Stimulated activated naive CD4-positive, alpha-beta T cell treated with Interleukin-2 at 50 U/mL for 16 hours (primary cell): ENCODE results near the gene FRMD4A.
"Not testable (repeated sequence)": the region's sequence is repeated elsewhere in the genome, so short reads cannot be mapped to it uniquely, and the experiment has no call there.

ENCODE experiments used
- DNase-seq: peaks from one replicate; lab custom pipeline; 2025; lab: John Stamatoyannopoulos, UW

The FRMD4A gene

DNA sequence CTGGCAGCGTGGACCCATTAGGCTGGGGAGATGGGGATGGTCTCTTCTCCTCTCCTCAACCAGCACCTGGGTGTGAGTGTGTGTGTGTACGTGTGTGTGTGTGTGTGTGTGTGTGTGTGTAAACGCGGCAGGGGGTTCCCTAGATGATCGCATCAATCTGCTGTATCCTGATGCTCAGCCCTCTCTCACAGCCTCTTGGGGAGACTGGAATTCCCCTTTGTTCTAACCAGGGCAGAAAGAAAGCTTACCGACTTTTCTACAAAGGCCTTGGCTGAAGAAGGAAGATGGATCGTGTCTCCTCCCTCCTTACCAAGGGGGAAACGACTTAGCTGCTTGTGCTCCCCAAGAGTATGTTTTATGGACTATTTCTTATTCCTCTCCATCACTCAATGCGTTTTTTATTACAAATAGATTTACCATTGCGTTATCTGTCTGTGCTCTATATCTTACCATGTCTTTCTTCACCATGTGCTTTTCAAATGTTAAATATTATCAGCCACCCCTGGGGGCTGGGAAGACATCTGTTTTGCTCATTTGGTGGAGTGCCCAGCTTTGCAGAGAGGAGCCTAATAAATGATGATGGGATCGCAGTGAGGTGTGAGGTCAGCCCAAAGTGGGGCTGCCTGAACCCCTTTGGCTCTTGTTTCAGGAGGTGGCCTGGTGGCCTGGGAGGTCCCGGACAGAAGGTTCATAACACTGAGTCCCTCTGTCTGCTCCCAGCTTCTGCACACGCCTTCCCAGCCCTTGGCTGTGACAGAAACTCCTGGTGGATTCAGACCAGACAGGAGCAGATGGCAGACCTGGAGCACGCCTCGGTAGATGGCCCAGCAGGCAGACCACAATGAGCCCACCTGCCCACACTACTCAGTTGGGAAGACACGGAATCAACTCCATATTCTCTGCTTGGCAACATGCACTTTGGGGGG lies 481.9 kb downstream of the FRMD4A start:
- DNase-seq, result no peak

DNA sequence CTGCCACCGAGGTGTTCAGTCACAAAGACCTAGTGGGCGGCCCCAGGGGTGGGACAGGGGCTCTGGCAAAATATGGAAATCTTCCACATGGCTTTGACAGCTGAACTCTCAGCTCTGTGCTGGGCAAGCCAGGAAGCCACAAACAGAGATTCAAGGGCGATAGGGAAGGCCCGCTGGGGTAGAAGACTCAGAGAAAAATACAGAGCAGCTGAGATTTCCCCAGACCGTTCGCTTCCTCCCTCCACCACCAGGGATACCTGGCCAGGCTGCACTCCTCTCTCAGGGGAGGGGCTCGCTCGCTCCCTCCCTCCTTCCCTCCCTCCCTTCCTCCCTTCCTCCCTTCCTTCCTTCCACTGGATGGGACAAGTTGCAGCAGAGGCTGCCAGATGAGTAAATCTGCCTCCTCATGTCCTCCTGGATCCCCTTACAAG lies 483.5 kb downstream of the FRMD4A start:
- no peak for DNase-seq

DNA sequence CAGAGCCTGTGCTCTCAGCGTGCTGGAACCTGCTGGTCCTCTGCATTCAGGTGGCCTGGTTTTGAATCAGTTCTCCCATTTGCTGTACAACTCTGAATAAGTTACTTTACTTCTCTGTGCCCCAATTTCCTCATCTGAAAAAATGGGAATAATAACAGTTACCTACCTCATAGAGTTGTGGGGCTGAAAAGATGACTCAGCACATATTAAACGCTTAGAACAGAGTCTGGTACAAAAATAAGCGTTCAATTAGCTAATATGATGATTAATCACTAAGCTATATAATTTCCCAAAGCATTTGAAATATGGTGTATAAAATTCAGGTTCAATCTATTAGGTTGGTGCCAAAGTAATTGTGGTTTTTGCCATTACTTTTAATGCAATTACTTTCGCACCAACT lies 484.8 kb downstream of the FRMD4A start:
- DNase-seq, result no peak

DNA sequence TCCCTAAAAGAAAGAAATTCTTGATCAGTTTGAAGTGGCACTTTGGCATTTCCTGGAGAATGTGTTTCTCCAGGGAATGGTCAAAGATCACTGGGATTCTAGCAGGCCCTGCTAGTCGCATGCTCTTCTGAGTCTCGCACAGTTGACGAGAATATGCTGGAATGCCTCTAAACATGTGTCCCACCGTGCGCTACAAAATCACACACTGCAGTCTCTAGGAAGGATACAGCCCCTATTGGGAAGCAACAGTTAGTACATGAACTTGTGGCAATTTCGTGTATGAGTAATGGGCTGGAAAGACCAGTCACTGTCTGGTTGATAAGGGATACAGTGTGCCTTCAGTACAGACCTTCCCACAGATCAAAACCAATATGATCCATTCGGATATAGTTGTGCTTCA lies 486.1 kb downstream of the FRMD4A start:
- no peak for DNase-seq

DNA sequence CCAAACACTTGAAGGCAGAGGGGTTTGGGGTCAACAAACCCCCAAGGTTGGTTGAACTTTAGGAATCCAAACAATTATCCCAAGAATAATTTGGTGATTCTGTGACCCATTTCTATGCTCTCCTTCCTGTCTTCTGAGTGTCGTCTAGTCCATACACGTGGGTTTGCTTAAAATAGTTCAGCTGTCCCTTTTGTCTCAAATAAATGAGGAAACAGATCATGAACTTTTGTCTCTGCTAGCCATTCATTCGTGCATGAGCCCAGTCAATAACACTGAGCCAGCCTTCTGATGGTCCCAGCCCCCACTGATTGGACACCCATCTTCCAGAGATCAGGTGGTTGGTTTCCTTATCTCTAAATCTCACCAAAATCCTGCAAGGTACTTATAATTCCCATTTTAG lies 488.6 kb downstream of the FRMD4A start:
- no peak for DNase-seq

DNA sequence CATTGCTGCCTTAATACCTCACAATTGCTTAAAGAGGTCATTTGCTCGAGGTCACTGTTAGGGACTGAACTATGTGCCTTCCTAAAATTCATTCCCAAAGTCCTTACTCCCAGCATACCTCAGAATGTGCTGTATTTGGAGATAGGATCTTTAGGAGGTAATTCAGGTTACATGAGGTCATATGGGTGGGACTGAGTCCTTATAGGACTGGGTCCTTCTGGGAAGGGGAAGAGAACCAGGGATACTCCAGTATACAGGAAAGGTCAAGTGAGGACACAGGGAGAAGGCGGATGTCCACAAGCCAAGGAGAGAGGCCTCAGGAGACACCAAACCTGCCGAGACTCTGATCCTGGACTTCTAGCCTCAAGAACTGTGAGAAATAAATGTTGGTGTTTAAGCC lies 490.7 kb downstream of the FRMD4A start:
- DNase-seq, result no peak

DNA sequence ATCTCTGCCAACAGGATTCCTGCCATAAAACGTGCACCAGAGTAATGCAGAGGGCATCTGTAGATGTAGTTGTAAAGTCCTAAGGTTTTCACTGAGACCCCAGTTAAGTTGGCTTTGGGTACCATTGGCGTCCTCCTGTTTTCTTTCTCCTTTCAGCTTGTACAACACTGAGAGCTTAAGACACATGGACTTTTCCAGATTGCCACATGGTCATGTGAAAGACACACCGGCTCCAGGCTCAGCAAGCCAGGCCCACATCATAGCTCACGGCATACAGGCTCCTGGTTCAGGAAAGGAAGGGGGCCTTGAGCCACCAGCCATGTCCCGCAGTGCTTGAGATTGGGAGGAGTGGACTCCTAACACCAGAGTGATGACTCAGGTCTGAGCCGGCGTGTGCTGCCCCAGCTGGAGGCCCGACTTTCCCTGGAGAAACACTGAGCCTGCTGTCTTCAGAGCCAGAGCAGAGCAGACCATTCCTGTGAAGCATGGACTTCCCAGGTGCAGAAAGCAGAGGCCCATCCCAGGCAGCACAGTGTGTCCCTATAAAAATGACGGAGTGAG lies 491.2 kb downstream of the FRMD4A start:
- no peak for DNase-seq

DNA sequence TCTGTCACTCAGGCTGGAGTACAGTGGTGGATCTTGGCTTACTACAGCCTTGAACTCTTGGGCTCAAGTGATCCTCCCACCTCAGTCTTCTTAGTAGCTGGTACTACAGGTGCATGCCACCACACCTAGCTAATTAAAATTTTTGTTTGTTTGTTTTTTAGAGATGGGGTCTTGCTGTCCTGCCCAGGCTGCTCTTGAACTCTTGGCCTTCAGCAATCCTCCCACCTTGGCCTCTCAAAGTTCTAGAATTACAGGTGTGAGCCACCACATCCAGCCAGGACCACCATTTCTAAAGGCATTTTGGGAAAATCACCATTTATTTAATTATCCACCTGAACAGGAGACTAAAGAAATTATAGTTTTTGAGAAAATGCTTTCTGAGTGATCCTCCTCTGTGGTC lies 491.7 kb downstream of the FRMD4A start:
- no peak for DNase-seq

DNA sequence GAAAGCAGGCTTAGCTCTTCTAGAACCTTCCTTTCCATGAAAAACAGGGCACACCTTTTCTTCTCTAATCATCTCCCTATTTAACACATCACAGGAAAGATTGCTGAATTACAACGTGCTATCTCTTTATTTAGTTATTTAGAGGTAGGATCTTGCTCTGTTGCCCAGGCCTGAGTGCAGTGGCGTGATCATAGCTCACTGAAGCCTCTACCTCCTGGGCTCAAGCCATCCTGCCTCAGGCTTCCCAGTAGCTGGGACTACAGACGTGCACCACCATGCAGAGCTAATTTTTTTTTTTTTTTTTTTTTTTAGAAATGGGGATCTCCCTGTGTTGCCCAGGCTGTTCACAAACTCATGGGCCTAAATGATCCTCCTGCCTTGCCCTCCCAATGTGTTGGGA lies 492.8 kb downstream of the FRMD4A start:
- no peak for DNase-seq

DNA sequence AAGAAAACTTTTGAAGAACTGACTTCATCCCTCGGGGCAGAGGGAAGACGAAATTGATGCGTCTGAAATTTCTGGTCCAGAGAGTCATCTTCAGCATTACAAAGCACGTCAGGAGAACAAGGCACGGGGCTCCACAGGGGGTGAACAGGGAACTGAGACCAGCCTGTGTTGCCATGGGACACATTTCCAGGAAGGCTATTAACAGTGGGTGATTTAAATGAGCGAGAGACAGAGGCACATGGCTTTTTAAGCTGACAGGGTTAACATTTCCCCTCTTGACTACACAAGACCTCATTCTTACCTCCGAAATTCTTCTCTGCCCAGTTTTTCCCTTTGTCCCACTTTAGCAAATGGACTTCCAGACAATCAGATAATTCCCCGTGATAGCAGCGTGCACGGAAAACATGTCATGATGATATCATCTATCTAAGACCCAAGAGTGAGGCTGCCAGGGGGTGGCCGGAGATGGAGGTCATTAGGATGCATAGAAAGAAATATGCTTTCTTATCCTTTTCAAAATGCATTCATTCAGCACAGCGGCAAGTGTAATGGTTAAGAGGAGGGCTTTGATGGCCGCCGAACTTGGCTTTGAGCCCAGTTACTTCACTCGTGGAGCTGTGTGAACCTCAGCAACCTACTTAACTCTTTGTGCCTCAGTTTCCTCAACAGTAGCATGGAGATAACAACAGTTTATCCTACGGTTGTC lies 496.0 kb downstream of the FRMD4A start:
- no peak for DNase-seq

DNA sequence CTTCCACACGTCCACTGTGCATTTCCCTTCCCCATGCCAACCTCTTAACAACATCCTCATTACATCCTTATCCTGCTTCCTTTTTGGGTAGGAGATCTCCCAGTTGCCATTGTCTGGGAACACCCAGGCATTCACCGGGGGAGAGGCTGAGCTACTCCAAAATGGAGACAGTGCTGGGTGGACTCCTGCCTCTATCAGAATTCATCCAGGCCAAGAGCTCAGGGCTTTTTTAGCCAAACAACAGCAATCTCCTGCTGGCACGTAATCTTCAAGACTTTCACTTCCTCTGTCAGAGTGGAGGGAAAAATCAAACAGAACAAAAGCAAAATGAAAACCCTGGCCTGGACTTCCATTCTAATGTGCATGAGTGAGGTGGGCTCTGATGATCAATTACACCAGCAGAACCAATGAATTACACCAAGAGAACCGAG lies 499.0 kb downstream of the FRMD4A start:
- DNase-seq, result no peak

DNA sequence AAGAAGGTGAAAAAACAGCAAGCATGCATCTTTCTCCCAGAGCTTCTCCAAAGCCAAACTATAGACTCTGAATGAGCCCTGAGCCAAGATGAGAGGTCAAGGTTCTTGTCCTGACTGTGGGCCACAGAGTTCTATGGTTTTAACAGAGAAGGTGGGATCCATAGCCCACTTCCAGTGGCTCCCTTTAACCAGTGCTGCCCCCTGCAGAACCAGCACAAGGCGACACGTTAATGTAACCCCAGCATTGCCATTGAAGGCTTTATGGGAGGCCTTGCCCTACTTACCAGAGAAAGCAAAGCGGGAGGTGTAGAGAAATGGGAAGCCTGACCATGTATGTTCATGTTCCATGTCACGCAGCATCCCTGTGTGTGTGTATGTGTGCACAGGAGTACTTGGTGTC lies 500.3 kb downstream of the FRMD4A start:
- no peak for DNase-seq

DNA sequence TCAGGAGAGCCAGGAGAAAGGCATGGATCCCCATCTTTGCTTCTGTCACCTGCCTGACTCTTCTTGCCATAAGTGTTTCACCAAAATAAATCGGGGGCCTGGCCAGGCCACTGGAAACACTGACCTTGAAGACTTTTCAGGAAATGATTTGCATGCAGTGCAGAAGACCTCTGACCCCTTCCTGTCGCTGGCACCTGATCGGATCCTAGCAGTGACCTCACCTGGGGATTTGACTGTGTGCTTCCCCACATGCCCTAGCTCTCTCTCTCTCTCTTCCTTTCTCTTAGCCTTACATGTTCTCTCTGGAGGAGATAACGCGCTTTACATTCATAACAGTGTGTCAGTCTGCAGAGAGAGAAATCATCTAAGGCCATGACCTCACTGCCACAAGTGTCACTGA lies 500.9 kb downstream of the FRMD4A start:
- no peak for DNase-seq

DNA sequence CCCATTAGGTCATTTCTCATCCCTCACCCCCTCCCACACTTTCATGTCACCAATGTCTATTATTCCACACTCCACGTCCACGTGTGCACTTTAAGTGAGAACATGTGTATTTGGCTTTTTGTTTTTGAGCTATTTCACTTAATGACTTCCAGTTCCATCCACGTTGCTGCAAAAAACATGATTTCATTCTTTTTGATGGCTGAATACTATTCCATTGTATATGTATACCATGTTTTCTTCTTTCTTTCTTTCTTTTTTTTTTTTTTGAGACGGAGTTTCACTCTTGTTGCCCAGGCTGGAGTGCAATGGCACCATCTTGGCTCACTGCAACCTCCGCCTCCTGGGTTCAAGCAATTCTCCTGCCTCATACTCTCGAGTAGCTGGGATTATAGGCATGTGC lies 502.4 kb downstream of the FRMD4A start:
- not testable (repeated sequence) for DNase-seq

DNA sequence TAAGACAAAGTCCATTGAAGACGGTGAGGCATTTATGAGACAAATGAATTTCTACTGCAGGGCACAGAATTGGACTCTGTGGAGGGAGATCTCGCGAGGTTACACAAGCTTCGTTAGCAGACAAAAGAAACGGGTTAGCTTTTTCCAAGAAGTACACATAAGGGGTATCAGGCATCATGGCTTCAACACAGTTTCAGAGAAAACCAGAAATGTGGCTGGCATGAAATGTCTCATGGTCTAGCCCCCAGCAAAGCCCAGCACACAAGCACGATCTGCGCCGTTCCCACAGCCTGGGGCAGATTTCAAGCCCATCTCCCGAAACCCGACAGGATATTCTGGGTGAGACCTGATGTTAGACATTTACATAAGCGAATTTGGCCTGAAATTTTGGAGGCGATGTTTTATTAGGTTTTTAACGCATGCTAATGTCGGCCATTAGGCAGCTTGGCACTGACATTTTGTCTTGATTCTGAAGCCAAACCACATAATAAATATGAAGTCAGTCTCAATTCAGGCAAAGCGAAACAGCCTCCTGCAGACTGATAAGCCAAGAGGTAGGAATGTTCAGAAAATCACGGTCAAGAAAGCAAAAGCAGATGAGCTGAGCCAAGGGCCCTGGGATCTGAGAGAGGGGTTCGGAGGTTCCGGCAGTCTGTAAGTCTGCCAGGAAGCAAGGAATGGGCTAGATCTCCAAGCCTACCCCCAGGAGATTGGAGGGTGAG lies 503.5 kb downstream of the FRMD4A start:
- DNase-seq, result no peak

DNA sequence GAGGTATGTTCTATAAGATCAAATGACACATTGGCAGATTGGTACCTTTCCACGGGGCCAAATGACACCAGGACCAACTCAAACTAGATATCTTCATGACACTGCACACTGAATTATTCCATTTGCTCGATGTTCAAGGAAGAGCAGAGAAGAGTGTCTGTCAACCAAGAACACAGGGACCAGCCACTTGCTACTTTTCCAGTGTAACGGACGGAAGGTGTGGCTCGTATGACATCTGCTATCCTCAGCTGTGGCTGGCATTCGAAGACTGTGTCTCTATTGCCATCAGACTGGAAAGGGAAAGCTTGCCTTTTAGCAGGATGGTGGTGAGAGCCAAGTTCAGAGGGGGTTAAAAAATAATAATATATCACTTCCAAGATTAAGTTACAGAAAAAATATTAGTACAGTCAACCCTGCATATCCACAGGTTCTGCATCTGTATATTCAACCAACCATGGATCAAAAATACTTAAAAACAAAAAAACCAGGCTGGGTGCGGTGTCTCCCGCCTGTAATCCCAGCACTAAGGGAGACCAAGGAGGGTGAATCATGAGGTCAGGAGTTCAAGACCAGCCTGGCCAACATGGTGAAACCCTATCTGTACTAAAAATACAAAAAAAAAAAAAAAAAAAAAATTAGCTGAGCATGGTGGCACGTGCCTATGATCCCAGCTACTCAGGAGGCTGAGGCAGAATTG lies 506.9 kb downstream of the FRMD4A start:
- DNase-seq, result no peak

DNA sequence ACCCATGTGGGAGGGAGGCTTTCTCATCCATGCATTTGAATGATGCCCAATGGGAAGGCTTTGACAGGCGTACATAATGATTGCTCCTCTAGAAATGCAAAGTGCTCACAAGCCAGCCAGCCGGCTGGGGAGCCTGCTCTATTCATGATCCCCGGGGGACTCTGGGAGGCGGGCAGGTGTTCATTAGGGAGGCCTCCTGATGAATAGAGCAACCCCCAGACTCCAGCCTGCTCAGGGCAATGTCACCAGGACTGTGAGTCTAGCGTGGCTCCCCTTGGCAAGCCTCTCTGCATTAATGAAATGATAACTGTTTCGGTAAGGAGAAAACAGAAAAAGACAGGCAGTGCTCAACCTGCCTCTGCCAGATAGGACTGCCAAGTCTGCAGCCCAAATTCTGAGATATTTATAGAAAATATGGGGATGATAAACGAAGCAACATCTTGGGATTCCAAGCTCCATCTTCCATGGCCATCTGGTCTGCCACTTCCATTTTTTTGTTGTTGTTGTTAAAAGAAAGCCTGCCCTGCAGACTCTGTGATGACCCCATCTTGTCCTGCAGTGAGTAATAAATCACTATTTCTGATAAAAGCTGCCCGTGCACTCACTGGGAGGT lies 507.5 kb downstream of the FRMD4A start:
- DNase-seq, result no peak

DNA sequence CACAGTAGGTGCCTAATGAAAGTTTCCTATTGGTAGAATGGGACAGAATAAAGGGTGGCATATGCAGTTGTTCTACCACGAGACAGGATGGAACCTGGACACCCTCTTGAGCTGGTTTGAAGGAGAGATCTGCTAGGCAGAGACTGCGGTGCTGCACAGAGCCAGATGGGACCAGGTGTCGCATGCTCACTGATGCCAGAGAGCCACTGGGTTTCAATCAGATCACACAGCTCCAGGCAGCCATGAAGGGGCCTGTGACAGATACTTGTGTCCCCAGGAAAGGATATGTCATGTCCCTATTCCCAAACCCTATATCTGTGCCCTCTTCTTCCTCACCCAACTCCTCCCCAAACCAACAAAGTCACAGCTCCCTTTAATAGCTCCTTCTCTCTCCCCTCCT lies 508.2 kb downstream of the FRMD4A start:
- DNase-seq, result no peak

DNA sequence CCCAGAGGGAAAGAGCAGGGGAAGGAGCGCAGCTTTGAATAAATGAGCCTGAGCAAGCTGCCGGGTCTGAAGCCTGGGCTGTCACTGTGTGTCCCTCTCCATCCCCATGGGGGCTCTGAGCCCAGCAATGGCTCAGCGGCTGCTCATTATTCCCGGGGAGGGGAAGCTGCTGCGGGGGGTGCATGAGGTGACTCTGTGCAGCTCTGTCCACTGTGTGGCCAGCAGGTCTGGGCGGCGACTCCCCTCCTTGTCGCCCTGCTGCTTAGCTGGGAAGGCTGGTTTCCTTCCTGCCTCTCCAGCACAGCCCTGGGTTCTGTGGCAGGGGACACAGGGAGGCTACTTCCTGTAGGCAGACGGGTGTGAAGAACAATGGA lies 509.8 kb downstream of the FRMD4A start:
- DNase-seq, result no peak

DNA sequence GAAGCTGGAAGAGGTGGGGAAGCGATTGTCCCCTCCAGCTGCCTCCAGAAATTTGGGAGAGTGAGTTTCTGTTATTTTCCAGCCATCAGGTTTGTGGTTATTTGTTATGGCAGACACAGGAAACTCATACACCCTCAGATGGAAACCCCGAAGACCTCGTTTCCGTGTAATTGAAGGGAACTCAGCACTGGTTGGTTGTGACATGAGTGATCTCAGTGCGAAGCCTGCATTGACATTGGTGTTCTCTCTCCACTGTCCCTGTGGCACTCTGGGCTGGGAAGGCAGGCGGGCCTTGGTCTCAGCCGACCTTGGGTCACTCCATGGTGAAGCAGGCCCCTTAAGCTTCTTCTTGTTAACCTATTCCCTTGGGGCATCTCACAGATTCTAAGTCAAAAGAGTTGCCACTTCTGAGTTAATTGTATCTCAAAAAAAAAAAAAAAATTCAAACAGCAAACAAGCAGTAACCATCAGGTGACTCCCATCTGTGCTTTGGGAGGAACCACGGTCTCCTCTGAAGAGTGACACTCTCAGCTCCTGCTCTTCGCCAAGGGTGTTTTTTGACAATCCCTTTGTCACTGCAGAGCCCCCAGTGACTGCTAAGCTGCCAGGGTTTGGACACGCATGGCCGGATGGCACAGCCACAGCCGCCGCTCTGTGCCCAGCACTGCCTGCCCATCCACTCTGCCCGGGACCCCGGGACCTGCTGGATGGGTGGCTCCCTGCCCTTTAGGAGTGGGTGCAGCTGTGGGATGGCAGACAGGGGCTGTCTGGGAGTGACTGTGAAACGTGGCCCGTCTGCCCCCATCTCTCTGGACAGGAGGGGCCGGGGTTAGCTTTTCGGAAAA lies 510.4 kb downstream of the FRMD4A start:
- DNase-seq, result no peak
